ENCODE data around the gene SLC4A7. TPM values are rescaled to one million over a fixed set of nuclear protein-coding genes. Genes with fewer than 3 reads are reported as not detected.

The SLC4A7 gene
- total RNA-seq, 2 experiments from 2014 or later, result 62.1 to 62.3 TPM

- no peak for DNase-seq
- ChIA-PET POLR2A (no interaction called here), CTCF (no interaction called here)
- Mint-ChIP-seq H3K4me3 (no peak overlapping the region), H3K9me3 (no peaks in the 10 kb centered on the region), H3K4me1 (ENCODE audit: low read depth) (peaks cover 2% of the 10 kb centered on the region), H3K27me3 (no peaks in the 10 kb centered on the region), H3K27ac (no peak overlapping the region), H3K36me3 (no peaks in the 10 kb centered on the region)
- intact Hi-C loops (cut with micrococcal nuclease), result no loop called here
Measured at GRCh38 chr3:27508424-27508823, 24.2 kb upstream of the SLC4A7 start.

GRCh38 chr3:27507515-27508266, 23.5 kb upstream of the SLC4A7 start:
- no peaks in the 10 kb centered on the region for H3K36me3 Mint-ChIP-seq
- H3K4me3 Mint-ChIP-seq, result no peak overlapping the region
- DNase-seq, result no peak
- no peaks in the 10 kb centered on the region for H3K9me3 Mint-ChIP-seq
- ChIA-PET POLR2A (no interaction called here), CTCF (no interaction called here)
- intact Hi-C loops (cut with micrococcal nuclease), result no loop called here
- peaks cover 2% of the 10 kb centered on the region for H3K4me1 Mint-ChIP-seq (ENCODE audit: low read depth)
- H3K27me3 Mint-ChIP-seq, result no peaks in the 10 kb centered on the region
- H3K27ac Mint-ChIP-seq, result no peak overlapping the region

DNA sequence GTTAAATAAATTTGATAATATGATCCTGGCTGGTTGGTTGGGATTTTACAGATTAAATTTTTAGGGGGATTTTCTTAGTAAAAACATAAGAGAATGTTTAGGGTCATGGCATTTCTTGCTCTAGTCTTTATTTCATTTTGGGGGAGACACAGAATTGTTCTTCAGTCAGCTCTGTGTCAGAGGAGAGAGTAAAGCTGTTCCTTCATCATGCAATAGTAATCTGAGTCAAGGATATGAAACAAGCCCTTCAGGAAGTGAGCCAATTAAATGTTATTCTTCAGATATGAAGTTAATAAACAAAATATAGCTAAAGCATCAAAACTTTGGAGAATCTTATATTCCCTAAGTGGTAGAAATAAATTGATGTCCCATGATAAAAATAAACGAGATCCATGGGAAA, 22.9 kb upstream of the SLC4A7 start:
- Mint-ChIP-seq H3K4me1 (ENCODE audit: low read depth) (peaks cover 2% of the 10 kb centered on the region), H3K27me3 (no peaks in the 10 kb centered on the region), H3K9me3 (no peaks in the 10 kb centered on the region), H3K27ac (no peak overlapping the region), H3K36me3 (no peaks in the 10 kb centered on the region), H3K4me3 (no peak overlapping the region)
- CTCF ChIA-PET, result no interaction called here
- DNase-seq, result no peak
- intact Hi-C loops (cut with micrococcal nuclease), result no loop called here
- POLR2A ChIA-PET, result no interaction called here

DNA sequence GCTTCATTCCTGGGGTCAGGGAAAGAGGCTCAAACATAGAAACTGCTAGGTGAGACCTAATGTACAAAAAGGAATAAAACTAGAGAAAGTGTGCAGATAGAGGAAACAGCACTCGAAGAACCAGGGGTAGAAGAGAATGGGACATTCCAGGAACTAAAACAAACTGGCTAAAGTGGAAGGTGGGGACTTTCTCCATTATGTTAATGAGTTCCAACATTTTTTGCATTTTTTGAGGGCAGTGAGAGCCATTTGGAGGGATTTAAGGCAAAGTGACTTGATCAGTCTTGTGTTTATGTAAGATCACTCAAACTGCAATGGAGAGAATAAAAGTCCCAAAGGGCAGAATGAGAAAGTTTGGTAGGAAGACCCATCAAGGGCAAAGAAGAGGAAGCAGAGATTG, 20.6 kb upstream of the SLC4A7 start:
- Mint-ChIP-seq H3K9me3 (no peaks in the 10 kb centered on the region), H3K27me3 (no peaks in the 10 kb centered on the region), H3K4me1 (ENCODE audit: low read depth) (peaks cover 2% of the 10 kb centered on the region), H3K4me3 (no peak overlapping the region), H3K36me3 (no peaks in the 10 kb centered on the region), H3K27ac (no peak overlapping the region)
- CTCF ChIA-PET, result no interaction called here
- intact Hi-C loops (cut with micrococcal nuclease), result no loop called here
- POLR2A ChIA-PET, result no interaction called here
- no peak for DNase-seq

GRCh38 chr3:27503526-27503925, 19.3 kb upstream of the SLC4A7 start:
- intact Hi-C loops (cut with micrococcal nuclease), result no loop called here
- H3K9me3 Mint-ChIP-seq, result no peaks in the 10 kb centered on the region
- POLR2A ChIA-PET, result no interaction called here
- DNase-seq, result no peak
- H3K27ac Mint-ChIP-seq, result no peak overlapping the region
- H3K36me3 Mint-ChIP-seq, result no peaks in the 10 kb centered on the region
- CTCF ChIA-PET, result no interaction called here
- H3K4me1 Mint-ChIP-seq (ENCODE audit: low read depth), result peaks cover 2% of the 10 kb centered on the region
- no peak overlapping the region for H3K4me3 Mint-ChIP-seq
- H3K27me3 Mint-ChIP-seq, result no peaks in the 10 kb centered on the region

GRCh38 chr3:27501759-27502158, 17.6 kb upstream of the SLC4A7 start:
- no peaks in the 10 kb centered on the region for H3K27me3 Mint-ChIP-seq

DNA sequence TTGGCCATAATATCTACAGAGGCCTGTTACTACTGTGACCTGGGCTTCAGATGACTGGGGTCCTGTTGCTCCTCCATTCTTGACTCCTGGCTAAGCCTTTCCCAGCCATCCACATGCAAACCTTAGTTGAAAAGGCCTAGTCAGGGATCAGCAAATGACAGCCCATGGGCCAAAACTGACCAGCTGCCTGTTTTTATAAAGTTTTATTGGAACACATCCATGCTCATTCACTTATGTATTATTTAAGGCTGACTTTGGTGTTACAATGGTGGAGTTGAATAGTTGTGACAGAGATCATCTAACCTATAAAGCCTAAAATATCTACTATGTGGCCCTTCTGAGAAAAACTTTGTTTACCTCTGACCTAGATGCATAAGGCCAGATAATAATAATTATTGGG, 16.8 kb upstream of the SLC4A7 start:
- H3K27me3 Mint-ChIP-seq, result no peaks in the 10 kb centered on the region
- peaks cover 4% of the 10 kb centered on the region for H3K4me1 Mint-ChIP-seq (ENCODE audit: low read depth)
- DNase-seq, result no peak
- POLR2A ChIA-PET, result no interaction called here
- H3K27ac Mint-ChIP-seq, result no peak overlapping the region
- no peak overlapping the region for H3K4me3 Mint-ChIP-seq
- CTCF ChIA-PET, result no interaction called here
- H3K9me3 Mint-ChIP-seq, result no peaks in the 10 kb centered on the region
- intact Hi-C loops (cut with micrococcal nuclease), result no loop called here
- H3K36me3 Mint-ChIP-seq, result no peaks in the 10 kb centered on the region

More at GRCh38 chr3:27501759-27502158, 17.6 kb upstream of the SLC4A7 start:
- H3K4me3 Mint-ChIP-seq, result no peak overlapping the region
- POLR2A ChIA-PET, result no interaction called here
- H3K4me1 Mint-ChIP-seq (ENCODE audit: low read depth), result peaks cover under 1% of the 10 kb centered on the region
- no peak for DNase-seq
- no peaks in the 10 kb centered on the region for H3K36me3 Mint-ChIP-seq
- CTCF ChIA-PET, result no interaction called here
- H3K9me3 Mint-ChIP-seq, result no peaks in the 10 kb centered on the region
- no peak overlapping the region for H3K27ac Mint-ChIP-seq
- intact Hi-C loops (cut with micrococcal nuclease), result no loop called here

DNA sequence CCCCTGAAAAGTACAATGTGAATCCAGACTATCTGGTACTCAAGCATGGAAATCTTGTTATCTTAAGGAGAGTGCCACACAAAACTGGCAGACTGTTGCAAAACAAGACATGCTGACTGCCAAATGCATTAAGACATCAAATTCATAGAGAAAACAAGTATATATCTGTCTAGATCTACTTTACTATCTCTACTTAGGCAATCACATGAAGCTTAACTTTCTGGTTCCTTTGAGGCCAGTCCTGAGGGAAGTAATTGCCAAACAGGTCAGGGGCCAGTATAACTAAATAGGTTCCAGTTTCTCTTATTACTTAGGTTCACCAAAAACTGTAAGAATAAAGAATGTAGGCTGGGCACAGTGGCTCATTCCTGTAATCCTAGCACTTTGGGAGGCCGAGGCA, 15.9 kb upstream of the SLC4A7 start:
- Mint-ChIP-seq H3K27ac (no peak overlapping the region), H3K4me1 (ENCODE audit: low read depth) (peaks cover 4% of the 10 kb centered on the region), H3K9me3 (no peaks in the 10 kb centered on the region), H3K4me3 (no peak overlapping the region), H3K27me3 (no peaks in the 10 kb centered on the region), H3K36me3 (no peaks in the 10 kb centered on the region)
- POLR2A ChIA-PET, result no interaction called here
- CTCF ChIA-PET, result no interaction called here
- DNase-seq, result no peak
- intact Hi-C loops (cut with micrococcal nuclease), result no loop called here

GRCh38 chr3:27494784-27495183, 10.6 kb upstream of the SLC4A7 start:
- POLR2A ChIA-PET, result no interaction called here
- no peak for DNase-seq
- Mint-ChIP-seq H3K9me3 (no peaks in the 10 kb centered on the region), H3K4me3 (no peak overlapping the region), H3K36me3 (no peaks in the 10 kb centered on the region), H3K4me1 (ENCODE audit: low read depth) (peaks cover 4% of the 10 kb centered on the region), H3K27me3 (no peaks in the 10 kb centered on the region), H3K27ac (no peak overlapping the region)
- CTCF ChIA-PET, result no interaction called here
- intact Hi-C loops (cut with micrococcal nuclease), result no loop called here

DNA sequence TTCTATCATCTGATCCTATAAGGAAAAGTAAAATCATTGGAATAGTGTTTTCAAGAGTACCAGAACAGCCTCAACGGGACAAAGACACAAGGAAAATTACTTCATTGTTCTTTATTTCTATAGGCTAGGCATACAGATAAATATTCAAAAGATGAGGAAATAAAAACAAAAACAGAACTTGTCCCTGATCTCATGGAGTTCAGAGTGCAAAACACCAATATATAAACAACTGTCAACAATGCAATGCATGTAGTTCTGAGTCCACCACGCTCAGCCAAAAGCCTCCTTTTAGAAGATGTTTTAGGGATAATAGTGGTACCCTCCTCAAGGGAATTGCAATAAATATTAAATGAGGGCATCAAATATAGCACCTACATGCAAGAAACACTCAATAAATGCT, 4.6 kb upstream of the SLC4A7 start:
- POLR2A ChIA-PET, result no interaction called here
- no peak overlapping the region for H3K27ac Mint-ChIP-seq
- no peaks in the 10 kb centered on the region for H3K36me3 Mint-ChIP-seq
- DNase-seq, result no peak
- CTCF ChIA-PET, result interaction anchor here (0.5 kb wide), 1 partner anchor 51 kb away, joined by 3 read pairs; no protein-coding TSS in a partner anchor
- H3K4me1 Mint-ChIP-seq (ENCODE audit: low read depth), result no peaks in the 10 kb centered on the region
- no peaks in the 10 kb centered on the region for H3K27me3 Mint-ChIP-seq
- no peaks in the 10 kb centered on the region for H3K9me3 Mint-ChIP-seq
- intact Hi-C loops (cut with micrococcal nuclease), result no loop called here
- no peak overlapping the region for H3K4me3 Mint-ChIP-seq

DNA sequence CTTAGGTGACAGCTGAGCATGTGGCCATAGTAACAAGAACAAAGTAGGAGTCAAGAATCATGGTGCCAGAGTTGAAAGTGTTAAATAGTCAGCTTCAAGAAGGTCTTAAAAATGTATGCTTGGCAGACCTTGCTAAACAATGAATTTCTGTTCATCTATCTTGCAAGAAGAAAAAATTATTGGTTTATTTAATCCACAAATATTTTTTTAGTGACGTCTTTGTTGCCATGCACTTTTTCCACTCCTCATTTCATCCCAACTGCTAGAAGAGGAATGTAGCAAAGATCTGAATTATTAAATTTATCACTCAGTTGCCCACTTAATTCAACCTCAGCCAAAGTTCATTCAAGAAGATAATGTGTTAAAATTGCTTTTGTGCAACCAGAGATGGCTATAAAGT, 3.2 kb upstream of the SLC4A7 start:
- ChIA-PET POLR2A (no interaction called here), CTCF (interaction anchor here (0.6 to 3.5 kb wide), 4 partner anchors 20 to 171 kb away, joined by 3 to 10 read pairs (median 4); no protein-coding TSS in a partner anchor)
- Mint-ChIP-seq H3K27me3 (no peaks in the 10 kb centered on the region), H3K27ac (no peak overlapping the region), H3K4me1 (ENCODE audit: low read depth) (no peaks in the 10 kb centered on the region), H3K9me3 (no peaks in the 10 kb centered on the region), H3K4me3 (no peak overlapping the region), H3K36me3 (peaks cover 9% of the 10 kb centered on the region)
- intact Hi-C loops (cut with micrococcal nuclease), result no loop called here
- no peak for DNase-seq

GRCh38 chr3:27486336-27486735, 2.2 kb upstream of the SLC4A7 start:
- intact Hi-C loops (cut with micrococcal nuclease), result no loop called here
- Mint-ChIP-seq H3K4me1 (ENCODE audit: low read depth) (peaks cover 7% of the 10 kb centered on the region), H3K27ac (no peak overlapping the region), H3K27me3 (no peaks in the 10 kb centered on the region), H3K9me3 (no peaks in the 10 kb centered on the region), H3K36me3 (peaks cover 13% of the 10 kb centered on the region), H3K4me3 (no peak overlapping the region)
- CTCF ChIA-PET, result interaction anchor here (1.1 to 3.5 kb wide), 6 partner anchors 15 to 194 kb away, joined by 3 to 10 read pairs (median 4); no protein-coding TSS in a partner anchor
- POLR2A ChIA-PET, result interaction anchor here (0.6 kb wide), 1 partner anchor 73 kb away, joined by 3 read pairs; no protein-coding TSS in a partner anchor
- no peak for DNase-seq

GRCh38 chr3:27485866-27486265, 1.7 kb upstream of the SLC4A7 start:
- peaks cover 14% of the 10 kb centered on the region for H3K36me3 Mint-ChIP-seq
- no peaks in the 10 kb centered on the region for H3K9me3 Mint-ChIP-seq
- H3K4me1 Mint-ChIP-seq (ENCODE audit: low read depth), result peaks cover 12% of the 10 kb centered on the region
- intact Hi-C loops (cut with micrococcal nuclease), result no loop called here
- no peak overlapping the region for H3K4me3 Mint-ChIP-seq
- no peak for DNase-seq
- H3K27me3 Mint-ChIP-seq, result no peaks in the 10 kb centered on the region
- ChIA-PET POLR2A (interaction anchor here (0.6 kb wide), 1 partner anchor 73 kb away, joined by 3 read pairs; no protein-coding TSS in a partner anchor), CTCF (interaction anchor here (1.1 to 3.5 kb wide), 6 partner anchors 14 to 195 kb away, joined by 3 to 10 read pairs (median 4); no protein-coding TSS in a partner anchor)
- H3K27ac Mint-ChIP-seq, result no peak overlapping the region
